DND-41 (cell line): ENCODE measurements around the gene MIGA2.
A peak's percentile ranks its signal among the peaks of the same experiment; 100 is the strongest.

ENCODE experiments used
- ATAC-seq: fragments of 200-7000 bp; cut with Tn5 transposase; 3 replicates; pipeline ENCODE4 v1.9.1; 2021; ENCODE audit warnings: low read depth; ENCODE audit not compliant: insufficient read depth
- DNase-seq: peaks from one replicate; pipeline ENCODE4 v3.0.0-alpha.2; 2020
- H2AFZ ChIP-seq: 2 replicates; pipeline ENCODE4 v1.6.0; 2012; ENCODE audit warnings: low read depth, low read length
- H3K27ac ChIP-seq: 2 replicates; pipeline ENCODE4 v1.5.1; 2012; ENCODE audit warnings: low read length, inconsistent platforms
- H3K27me3 ChIP-seq: fragments of 200-600 bp; sonication (generic); 2 replicates; pipeline ENCODE4 v1.6.0; 2012; ENCODE audit warnings: low read length, mild to moderate bottlenecking, inconsistent platforms; ENCODE audit not compliant: insufficient read depth, poor library complexity
- H3K36me3 ChIP-seq: 2 replicates; pipeline ENCODE4 v1.5.1; 2012; ENCODE audit warnings: low read length, inconsistent platforms; ENCODE audit not compliant: insufficient read depth
- H3K4me1 ChIP-seq: 2 replicates; pipeline ENCODE4 v1.5.1; 2012; ENCODE audit warnings: mild to moderate bottlenecking, low read length; ENCODE audit not compliant: insufficient read depth
- H3K4me2 ChIP-seq: 2 replicates; pipeline ENCODE4 v1.6.0; 2012; ENCODE audit warnings: mild to moderate bottlenecking, moderate library complexity, low read length, inconsistent platforms; ENCODE audit not compliant: insufficient read depth
- H3K4me3 ChIP-seq, 2 experiments: fragments of 200-600 bp in 1 of 2; shearing (Covaris generic) in 1 of 2; 2 replicates each; pipeline ENCODE4 v1.5.1; 2012 to 2016; ENCODE audit warnings: inconsistent platforms in 2 of 2, low read length in 2 of 2, mild to moderate bottlenecking in 2 of 2, low read depth in 1 of 2, moderate library complexity in 1 of 2
- H3K79me2 ChIP-seq: 2 replicates; pipeline ENCODE4 v1.6.0; 2012; ENCODE audit warnings: low read length, inconsistent platforms; ENCODE audit not compliant: insufficient read depth
- H3K9ac ChIP-seq: 2 replicates; pipeline ENCODE4 v1.6.0; 2012; ENCODE audit warnings: low read depth, mild to moderate bottlenecking, inconsistent platforms, low read length, moderate library complexity
- H3K9me3 ChIP-seq: 2 replicates; pipeline ENCODE4 v1.5.1; 2012; ENCODE audit warnings: low read length, moderate library complexity, mild to moderate bottlenecking, inconsistent platforms; ENCODE audit not compliant: insufficient read depth, severe bottlenecking
- H4K20me1 ChIP-seq: 2 replicates; pipeline ENCODE4 v1.6.0; 2012; ENCODE audit warnings: low read length; ENCODE audit not compliant: insufficient read depth
- EZH2 ChIP-seq: IDR thresholded peaks from 3 replicates; pipeline ENCODE4 v1.6.1; 2012; ENCODE audit warnings: borderline replicate concordance, low read depth, mild to moderate bottlenecking, moderate library complexity, low read length, inconsistent platforms; ENCODE audit not compliant: severe bottlenecking
- TF ChIP-seq, protein P1 (sequence below): IDR thresholded peaks from 2 replicates; pipeline ENCODE4 v1.5.1; 2012; ENCODE audit warnings: borderline replicate concordance, low read length, moderate library complexity, mild to moderate bottlenecking; ENCODE audit not compliant: poor library complexity, severe bottlenecking; ENCODE audit errors: extremely low read depth

MIGA2 gene

GRCh38 chr9:129022037-129022436, 14.4 kb upstream of the MIGA2 start:
- Histone ChIP-seq H3K4me3 (no peak overlapping the region), H4K20me1 (peaks cover 27% of the 10 kb centered on the region), H3K27ac (no peak overlapping the region), H3K4me1 (peaks cover 14% of the 10 kb centered on the region), H3K9ac (no peak overlapping the region), H3K79me2 (peaks cover 40% of the 10 kb centered on the region), H3K36me3 (peaks cover 2% of the 10 kb centered on the region), H3K4me2 (no peak overlapping the region), H3K27me3 (no peaks in the 10 kb centered on the region), H2AFZ (no peak overlapping the region), H3K9me3 (no peaks in the 10 kb centered on the region)
- DNase-seq (no peak), ATAC-seq (no peak)
- TF ChIP-seq EZH2 = no peak
- TF ChIP-seq, protein P1, sequence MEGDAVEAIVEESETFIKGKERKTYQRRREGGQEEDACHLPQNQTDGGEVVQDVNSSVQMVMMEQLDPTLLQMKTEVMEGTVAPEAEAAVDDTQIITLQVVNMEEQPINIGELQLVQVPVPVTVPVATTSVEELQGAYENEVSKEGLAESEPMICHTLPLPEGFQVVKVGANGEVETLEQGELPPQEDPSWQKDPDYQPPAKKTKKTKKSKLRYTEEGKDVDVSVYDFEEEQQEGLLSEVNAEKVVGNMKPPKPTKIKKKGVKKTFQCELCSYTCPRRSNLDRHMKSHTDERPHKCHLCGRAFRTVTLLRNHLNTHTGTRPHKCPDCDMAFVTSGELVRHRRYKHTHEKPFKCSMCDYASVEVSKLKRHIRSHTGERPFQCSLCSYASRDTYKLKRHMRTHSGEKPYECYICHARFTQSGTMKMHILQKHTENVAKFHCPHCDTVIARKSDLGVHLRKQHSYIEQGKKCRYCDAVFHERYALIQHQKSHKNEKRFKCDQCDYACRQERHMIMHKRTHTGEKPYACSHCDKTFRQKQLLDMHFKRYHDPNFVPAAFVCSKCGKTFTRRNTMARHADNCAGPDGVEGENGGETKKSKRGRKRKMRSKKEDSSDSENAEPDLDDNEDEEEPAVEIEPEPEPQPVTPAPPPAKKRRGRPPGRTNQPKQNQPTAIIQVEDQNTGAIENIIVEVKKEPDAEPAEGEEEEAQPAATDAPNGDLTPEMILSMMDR = no peak

DNA sequence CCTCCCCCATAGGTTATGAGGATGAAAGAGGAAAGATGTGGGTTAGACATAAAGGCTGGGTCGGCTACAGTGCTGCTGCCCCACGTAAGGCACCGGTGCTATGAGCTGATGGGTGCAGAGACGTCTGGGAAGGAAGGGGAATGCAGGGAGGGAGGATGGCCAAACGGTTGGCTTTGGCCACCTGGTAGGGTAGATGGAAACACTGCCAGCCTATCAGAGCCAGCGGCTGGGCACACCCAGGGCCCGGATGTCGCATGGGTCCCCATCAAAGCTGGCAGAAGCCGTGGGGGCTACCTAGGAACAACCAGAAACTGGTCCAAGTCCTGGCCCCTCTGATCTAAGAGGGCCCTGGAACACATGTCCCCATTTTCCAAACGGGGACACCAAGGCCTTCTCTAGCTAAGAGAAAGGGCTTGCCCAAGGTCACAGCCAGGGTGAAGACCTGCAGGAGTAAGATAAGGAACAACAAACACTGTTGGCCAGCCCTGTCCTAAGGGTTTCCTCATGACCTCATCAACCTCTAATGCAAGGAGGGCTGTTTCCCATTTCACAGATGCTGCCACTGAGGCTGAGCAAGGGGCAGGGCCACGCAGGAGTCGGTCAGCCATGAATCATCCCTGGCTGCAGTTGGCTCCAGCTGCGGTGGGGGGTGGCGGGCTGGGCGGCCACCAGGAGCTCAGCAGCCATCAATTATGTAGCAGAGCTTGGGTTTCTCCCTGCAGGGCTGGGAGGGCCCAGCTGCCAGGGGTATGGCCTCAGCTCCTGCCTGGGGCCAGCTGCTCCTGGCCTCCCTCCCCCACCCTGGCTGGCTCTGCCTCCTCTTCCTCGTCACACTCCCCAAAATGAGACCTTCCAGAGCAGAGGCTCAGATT, 13.2 kb upstream of the MIGA2 start:
- H3K79me2 ChIP-seq = peaks cover 49% of the 10 kb centered on the region
- H3K4me3 ChIP-seq = no peak overlapping the region
- DNase-seq = no peak
- H3K4me1 ChIP-seq = peaks cover 21% of the 10 kb centered on the region
- peaks cover 34% of the 10 kb centered on the region for H4K20me1 ChIP-seq
- H3K27ac ChIP-seq = no peak overlapping the region
- peaks cover 3% of the 10 kb centered on the region for H3K36me3 ChIP-seq
- H3K4me2 ChIP-seq = no peak overlapping the region
- H3K27me3 ChIP-seq = no peaks in the 10 kb centered on the region
- TF ChIP-seq, protein P1 = no peak
- no peak for TF ChIP-seq EZH2
- no peaks in the 10 kb centered on the region for H3K9me3 ChIP-seq
- peak overlapping the region; percentile 26; the same call in 1 of the 2 replicates for H3K9ac ChIP-seq
- ATAC-seq = no peak
- H2AFZ ChIP-seq = no peak overlapping the region

DNA sequence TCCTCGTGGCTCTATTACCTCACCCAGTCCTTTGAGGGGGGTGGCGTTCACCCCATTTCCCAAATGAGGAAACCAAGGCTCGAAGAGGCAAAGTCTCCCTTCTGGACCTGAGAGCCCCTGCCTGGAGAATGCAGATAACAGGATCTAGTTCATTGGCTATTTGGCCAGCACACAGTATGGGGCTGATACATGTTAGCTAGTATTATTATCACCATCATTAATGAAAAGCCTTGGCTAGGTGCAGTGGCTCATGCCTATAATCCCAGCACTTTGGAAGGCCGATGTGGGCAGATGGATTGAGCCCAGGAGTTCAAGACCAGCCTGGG, 12.6 kb upstream of the MIGA2 start:
- Histone ChIP-seq H3K4me1 (peaks cover 25% of the 10 kb centered on the region), H3K9ac (no peak overlapping the region), H3K79me2 (peaks cover 49% of the 10 kb centered on the region), H3K27ac (no peak overlapping the region), H3K27me3 (no peaks in the 10 kb centered on the region), H4K20me1 (peaks cover 34% of the 10 kb centered on the region), H3K36me3 (peaks cover 3% of the 10 kb centered on the region), H3K4me2 (no peak overlapping the region), H2AFZ (no peak overlapping the region), H3K4me3 (no peak overlapping the region), H3K9me3 (no peaks in the 10 kb centered on the region)
- TF ChIP-seq EZH2 = no peak
- TF ChIP-seq, protein P1 = no peak
- DNase-seq (no peak), ATAC-seq (no peak)
